Hepatocyte (in vitro differentiated cells): ENCODE results near the gene GNPDA1.

Source experiments
- EZH2 ChIP-seq: fragments of 200-600 bp; sonication (generic); IDR thresholded peaks from 2 replicates; pipeline ENCODE4 v1.6.1; 2016; ENCODE audit warnings: antibody characterized with exemption, mild to moderate bottlenecking, borderline replicate concordance
- EZH2phosphoT487 ChIP-seq: fragments of 200-600 bp; sonication (generic); IDR thresholded peaks from one replicate; pipeline ENCODE4 v1.6.1; 2018; ENCODE audit warnings: antibody characterized with exemption, mild to moderate bottlenecking, low read depth, moderate library complexity; ENCODE audit not compliant: unreplicated experiment, severe bottlenecking
- TF ChIP-seq, protein P1 (sequence below): fragments of 200-600 bp; sonication (generic); IDR thresholded peaks from 2 replicates; pipeline ENCODE4 v1.5.1; 2016; ENCODE audit warnings: antibody characterized with exemption, mild to moderate bottlenecking; ENCODE audit not compliant: poor library complexity

DNA sequence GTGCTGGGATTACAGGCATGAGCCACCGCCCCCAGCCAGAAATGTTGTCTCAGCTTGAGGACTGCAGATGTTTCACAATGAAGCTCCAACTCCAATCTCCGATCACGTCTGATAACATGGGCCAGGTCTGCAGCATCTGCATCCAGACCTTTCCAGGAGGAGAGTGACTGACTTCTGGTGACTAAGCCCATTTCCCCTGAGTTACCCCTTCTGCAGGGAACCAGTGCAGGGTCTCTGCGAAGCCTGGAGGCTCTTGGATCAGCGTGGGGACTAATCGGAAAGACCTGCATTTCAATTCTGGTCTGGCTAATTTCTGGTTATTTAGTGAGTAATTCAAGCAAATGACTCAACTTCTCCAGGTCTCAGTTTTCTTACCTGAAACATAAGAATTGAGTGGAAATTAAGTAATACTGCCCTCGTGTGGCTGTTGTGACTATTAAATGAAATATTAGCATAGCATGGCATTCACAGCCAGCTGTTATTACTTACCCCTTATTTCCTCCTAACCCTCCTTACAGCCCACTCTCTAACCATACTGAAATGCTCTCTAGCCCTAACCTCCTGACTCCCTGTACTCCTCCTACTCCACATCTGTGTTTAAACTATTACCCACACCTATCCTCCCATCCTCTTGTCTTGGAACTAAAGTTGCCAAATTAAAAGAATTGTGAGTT, 2.2 kb upstream of the GNPDA1 start:
- TF ChIP-seq, protein P1, sequence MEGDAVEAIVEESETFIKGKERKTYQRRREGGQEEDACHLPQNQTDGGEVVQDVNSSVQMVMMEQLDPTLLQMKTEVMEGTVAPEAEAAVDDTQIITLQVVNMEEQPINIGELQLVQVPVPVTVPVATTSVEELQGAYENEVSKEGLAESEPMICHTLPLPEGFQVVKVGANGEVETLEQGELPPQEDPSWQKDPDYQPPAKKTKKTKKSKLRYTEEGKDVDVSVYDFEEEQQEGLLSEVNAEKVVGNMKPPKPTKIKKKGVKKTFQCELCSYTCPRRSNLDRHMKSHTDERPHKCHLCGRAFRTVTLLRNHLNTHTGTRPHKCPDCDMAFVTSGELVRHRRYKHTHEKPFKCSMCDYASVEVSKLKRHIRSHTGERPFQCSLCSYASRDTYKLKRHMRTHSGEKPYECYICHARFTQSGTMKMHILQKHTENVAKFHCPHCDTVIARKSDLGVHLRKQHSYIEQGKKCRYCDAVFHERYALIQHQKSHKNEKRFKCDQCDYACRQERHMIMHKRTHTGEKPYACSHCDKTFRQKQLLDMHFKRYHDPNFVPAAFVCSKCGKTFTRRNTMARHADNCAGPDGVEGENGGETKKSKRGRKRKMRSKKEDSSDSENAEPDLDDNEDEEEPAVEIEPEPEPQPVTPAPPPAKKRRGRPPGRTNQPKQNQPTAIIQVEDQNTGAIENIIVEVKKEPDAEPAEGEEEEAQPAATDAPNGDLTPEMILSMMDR = peak; percentile 52
- TF ChIP-seq EZH2phosphoT487 = no peak
- no peak for TF ChIP-seq EZH2
